HG03025 (cell line): ENCODE data around the gene ZHX3.

Experiments used
- ATAC-seq: cut with Tn5 transposase; IDR thresholded peaks from one replicate; pipeline ENCODE4 v1.9.1; 2021; ENCODE audit warnings: mild to moderate bottlenecking, moderate library complexity; ENCODE audit not compliant: unreplicated experiment, low FRiP score

The ZHX3 gene

GRCh38 chr20:41165001-41165882 is 152.3 kb downstream of the ZHX3 start:
- no peak for ATAC-seq

- no peak for ATAC-seq
Observed at GRCh38 chr20:41163821-41164220, 153.7 kb downstream of the ZHX3 start.

GRCh38 chr20:41162396-41162795 is 155.1 kb downstream of the ZHX3 start:
- no peak for ATAC-seq

GRCh38 chr20:41161886-41162285 is 155.6 kb downstream of the ZHX3 start:
- ATAC-seq: no peak

DNA sequence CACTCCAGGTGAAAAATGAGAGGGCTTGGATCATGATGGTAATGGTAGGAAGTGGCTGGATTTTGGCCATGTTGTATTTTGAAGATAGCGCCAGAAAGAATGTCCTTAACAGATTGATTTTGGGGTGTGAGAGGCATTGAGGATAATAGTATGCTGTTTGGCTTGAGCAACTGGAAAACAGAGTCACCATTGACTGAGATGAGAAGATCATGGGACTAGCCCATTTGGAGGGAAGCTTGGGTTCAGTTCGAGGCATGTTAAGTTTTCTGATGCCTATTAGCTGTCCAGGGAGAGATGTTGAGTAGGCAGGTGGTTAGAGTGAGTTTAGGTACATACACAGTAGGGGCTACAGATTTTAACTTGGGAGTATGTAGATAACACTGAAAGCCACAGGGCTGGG is 156.8 kb downstream of the ZHX3 start:
- no peak for ATAC-seq

DNA sequence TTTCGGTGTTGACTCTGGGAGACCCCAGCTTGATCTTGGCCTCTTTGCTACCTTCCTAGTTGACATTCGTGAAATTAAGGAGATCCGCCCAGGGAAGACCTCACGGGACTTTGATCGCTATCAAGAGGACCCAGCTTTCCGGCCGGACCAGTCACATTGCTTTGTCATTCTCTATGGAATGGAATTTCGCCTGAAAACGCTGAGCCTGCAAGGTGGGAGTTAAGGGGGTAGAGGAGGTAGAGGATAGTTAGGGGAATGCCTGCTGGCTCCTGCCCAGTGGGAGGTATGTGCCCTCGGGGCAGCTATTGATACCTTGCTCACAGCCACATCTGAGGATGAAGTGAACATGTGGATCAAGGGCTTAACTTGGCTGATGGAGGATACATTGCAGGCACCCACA is 158.0 kb downstream of the ZHX3 start:
- no peak for ATAC-seq

DNA sequence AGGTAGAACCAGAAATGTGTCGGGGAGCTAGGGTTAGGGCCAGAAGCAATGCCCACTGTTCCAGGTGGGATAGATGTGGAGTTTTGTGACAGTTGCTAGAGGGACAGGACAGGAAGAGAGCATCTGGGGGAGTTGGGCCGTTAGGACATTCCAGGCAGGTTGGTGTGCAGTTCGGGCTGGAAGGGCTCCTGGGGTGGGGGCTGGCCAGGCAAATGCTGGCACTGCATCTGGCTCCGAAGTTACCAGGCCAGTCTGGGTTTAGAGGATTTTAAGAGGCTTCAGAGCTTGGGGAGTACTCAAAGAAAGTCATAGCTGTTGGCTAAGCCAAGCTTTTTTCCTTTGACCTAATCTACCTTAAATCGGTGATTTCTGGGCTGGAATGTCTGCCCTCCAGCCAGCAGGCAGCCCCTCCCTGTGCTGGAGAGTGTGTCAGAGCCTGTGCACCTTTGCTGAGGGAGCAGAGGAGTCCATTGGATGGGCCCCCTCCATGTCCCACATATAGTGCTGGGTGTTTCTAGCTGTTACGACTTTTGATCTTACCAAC is 159.4 kb downstream of the ZHX3 start:
- no peak for ATAC-seq

- ATAC-seq: no peak
Observed at GRCh38 chr20:41155261-41155660, 162.3 kb downstream of the ZHX3 start.

DNA sequence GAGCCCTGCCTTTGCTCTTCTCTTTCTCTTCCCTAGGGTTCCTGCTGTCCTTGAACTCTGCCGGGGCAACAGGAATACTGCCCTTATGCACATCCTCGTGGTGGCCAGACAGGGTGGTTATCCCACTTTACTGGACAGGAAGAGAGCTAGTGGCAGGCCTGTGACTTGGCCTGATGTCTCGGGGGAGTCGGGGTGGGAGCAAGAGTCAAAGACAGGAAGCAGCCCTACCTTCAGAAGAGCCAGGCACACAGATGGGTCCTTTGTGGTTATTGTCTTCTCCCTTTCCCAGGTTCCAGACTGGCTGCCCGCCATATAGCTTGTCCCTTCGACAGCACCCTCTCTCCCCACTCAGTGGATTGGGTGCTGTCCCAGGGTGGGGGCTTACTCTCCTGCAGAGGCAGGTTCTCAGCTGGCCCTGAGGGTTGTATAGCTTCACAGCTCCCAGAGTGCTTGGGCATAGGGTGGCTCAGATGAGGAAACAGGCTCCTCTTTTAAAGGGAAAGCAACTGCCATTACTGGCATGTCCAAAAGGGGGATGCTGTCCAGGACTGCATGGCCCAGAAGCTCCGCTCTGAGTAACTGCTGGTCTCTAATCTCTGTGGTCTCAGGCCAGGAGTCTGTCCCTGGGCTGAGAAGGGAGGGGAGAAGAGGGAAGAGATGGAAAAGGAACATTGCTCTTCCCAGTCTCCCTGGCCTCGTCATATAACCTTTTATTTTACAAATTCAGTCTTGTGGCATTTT is 162.9 kb downstream of the ZHX3 start:
- ATAC-seq: no peak

DNA sequence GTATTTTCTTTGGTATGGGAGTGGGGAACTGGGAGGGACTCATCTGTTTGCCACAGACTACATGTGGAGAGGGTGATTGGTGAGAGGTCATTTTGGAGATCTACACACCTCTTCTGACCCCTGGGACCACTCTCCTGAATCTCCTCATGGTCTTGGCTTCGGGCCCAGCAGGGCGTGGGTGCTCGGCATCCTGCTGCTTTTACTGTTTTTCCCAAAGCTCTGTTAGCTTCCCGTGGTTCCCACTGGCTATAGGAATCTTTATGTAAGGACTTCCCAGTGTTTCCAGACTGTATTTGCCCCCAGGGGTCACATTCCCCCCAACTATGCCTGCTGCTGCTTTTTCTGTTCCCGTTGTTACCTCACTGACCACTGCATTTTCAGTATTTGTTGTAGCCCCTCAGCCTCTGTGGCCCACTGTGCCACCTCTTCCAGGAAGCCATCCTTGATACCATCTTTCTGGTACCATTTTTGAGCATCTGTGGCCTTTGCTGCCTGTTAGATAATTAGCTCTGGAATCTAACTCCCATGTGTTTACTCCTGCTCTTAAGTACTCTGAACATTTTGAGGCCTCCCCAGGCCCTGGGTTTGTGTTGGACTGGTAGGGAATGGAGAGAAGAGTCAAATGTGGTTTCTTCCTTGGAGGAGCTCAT is 165.3 kb downstream of the ZHX3 start:
- ATAC-seq: no peak

GRCh38 chr20:41151134-41151869 is 166.2 kb downstream of the ZHX3 start:
- ATAC-seq: no peak

GRCh38 chr20:41150664-41151063 is 166.9 kb downstream of the ZHX3 start:
- no peak for ATAC-seq

DNA sequence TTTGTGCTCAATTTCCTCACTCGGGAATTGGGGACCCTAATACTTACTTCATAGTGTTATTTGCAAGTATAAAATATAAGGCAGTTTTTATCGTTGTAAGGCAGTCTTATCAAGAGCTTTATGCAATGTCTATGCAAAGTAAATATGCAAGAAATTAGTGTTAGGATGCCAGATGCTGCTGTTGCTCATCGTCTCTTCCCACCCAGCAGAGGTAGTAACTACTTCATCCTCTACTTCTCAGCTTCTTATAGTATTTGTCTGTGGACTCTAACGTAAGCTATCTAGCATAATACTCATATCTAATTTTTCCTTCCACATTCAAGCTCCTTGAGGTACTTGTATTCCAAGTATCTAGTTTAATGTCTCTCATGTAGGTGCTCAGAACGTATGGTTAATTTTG is 168.6 kb downstream of the ZHX3 start:
- ATAC-seq: no peak

DNA sequence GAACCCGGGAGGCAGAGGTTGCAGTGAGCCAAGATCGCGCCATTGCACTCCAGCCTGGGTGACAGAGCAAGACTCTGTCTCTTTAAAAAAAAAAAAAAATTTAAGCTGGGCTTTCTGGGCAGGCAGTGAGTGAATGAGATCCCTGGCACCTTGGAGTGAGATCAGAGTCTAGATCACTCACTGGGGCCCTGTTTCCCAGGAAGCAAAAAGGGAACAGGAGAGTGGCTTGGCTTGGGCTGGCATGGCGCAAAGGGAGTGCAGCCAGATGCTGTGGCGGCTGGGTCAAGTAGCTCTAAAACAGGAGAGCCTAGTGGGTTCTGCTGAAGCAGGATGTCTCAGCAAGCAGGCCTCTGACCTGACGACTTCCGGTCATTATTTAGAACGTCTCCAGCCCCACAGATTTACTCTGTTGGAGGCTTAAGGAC is 169.8 kb downstream of the ZHX3 start:
- ATAC-seq: no peak

- no peak for ATAC-seq
Observed at GRCh38 chr20:41145821-41146620, 171.5 kb downstream of the ZHX3 start.

DNA sequence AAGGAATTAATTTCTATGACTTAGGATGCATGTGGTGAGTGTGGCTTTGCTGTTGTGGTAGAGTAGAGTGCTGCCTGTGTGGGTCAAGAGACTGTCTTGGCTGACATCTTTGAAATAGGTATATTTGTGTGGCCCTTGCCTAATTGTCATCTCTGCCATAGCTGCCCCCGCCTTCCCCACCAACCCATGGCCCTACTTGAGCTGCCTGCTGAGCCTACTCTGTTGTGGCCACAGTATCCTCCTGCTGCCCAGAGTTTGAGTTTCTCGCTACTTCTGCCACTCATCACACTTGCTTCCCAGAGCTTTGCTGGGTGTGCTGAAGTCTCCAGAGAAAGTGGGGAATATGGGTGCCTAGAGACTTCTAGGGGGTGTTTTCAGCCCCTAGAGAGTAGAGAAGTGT is 172.2 kb downstream of the ZHX3 start:
- ATAC-seq: no peak

- ATAC-seq: no peak
Observed at GRCh38 chr20:41143354-41143753, 174.2 kb downstream of the ZHX3 start.

DNA sequence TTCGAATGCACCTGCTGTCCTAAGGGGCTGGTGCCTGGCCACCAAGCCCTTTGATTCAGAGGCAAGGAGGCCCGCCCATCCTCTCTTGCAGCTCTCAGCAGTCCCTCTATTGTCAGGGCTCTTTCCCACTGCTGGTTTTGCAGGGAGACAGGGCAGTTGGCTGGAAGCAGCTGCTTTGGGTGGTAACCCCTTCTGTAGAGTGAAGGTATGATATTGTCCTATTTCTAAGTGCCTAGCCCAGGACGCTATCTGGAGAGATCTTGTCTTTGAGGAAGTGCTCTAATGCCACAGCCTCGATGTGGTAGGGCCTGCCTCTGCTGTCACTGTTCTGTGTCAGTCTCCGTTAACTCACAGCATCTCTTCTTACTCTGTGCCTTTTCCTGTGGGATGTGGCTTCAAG is 174.6 kb downstream of the ZHX3 start:
- ATAC-seq: no peak

DNA sequence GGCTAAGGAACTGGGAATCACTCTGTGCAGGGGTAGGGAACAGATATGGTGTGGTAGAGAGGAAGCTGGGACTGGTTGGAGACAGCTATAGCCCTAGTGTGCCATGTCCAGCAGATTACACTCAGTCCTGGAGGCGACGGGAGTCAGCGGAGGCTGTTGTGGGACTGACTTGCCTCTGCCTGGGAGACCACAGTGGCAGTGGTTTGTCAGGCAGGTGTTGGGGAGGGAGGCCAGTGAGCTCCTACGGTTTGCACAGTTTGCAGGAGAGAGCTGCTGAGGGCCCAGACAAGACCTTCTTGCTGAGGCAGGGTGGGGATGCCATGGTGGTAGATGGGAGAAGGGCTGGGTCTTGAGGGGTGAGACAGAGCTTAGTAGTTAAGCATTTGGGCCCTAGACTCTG is 175.3 kb downstream of the ZHX3 start:
- ATAC-seq: no peak
